Myometrial cell (primary cell): ENCODE measurements around the gene OR4A15. TPM values are rescaled to one million over a fixed set of nuclear protein-coding genes. Genes with fewer than 3 reads are reported as not detected.

ENCODE experiments used
- total RNA-seq: library from RNA; depleted of rRNA; stranded (reverse); fragments of >200 nt; gene quantifications from 2 replicates; pipeline ENCODE4 v1.2.3, GENCODE V29; 2015

OR4A15 gene
- not detected in 2 replicates for total RNA-seq

DNA sequence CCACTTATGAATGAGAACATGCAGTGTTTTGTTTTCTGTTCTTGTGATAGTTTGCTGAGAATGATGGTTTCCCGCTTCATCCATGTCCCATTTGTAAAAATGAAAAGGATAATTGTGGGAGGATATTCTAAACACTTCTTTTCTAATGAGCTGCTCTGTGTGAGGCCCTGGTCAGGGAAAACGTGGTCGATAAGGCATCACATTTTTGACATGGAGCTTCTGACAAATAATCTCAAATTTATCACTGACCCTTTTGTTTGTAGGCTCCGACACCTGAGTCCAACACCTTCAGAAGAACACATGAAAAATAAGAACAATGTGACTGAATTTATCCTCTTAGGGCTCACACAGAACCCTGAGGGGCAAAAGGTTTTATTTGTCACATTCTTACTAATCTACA lies at the start of gene OR4A15:
OR4A15 (plus strand) TSS at position 301 of the 400 bp plus-strand sequence; CDS start at position 301, 0 bp downstream.

DNA sequence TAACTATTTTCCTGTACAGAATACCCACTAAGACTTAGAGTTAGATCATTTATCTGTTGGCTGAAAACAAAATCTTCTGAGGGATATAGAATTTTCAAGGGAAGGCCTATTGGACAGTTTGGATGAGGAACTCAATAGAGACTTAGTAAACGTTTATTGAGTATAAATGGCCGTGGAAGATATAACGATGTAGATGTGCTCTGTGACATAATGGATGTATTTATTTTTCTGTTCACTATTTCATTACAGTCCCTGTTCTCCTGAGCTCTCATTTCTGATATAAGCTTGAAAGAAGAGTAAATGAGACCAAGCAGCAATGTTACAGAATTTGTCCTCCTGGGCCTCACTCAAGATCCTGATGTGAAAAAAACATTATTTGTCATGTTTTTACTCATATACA lies 24.9 kb upstream of the OR4A15 start, which contains the start of gene OR4A16:
OR4A16 (plus strand) TSS at position 301 of the 400 bp plus-strand sequence; CDS start at position 301, 0 bp downstream.

Other genes with a start within 250 kb of the OR4A15 start
- gene TRIM48, start 105.8 kb upstream of the OR4A15 start, total RNA-seq: not detected in 2 replicates
- not detected in 2 replicates for gene OR4A16, start 24.8 kb upstream of the OR4A15 start, total RNA-seq
- not detected in 2 replicates for gene OR4C15, start 186.5 kb downstream of the OR4A15 start, total RNA-seq
- not detected in 2 replicates for gene OR4C16, start 204.2 kb downstream of the OR4A15 start, total RNA-seq
- not detected in 2 replicates for gene OR4C11, start 239.7 kb downstream of the OR4A15 start, total RNA-seq